SH-SY5Y (cell line): ENCODE results near the gene MRPL43.

Experiments used
- GATA2 ChIP-seq: IDR thresholded peaks from 2 replicates; pipeline ENCODE4 v1.6.1; 2011; ENCODE audit warnings: mild to moderate bottlenecking, low read depth, low read length
- GATA3 ChIP-seq: IDR thresholded peaks from 2 replicates; pipeline ENCODE4 v1.6.1; 2011; ENCODE audit warnings: low read depth, mild to moderate bottlenecking, low read length, moderate library complexity

DNA sequence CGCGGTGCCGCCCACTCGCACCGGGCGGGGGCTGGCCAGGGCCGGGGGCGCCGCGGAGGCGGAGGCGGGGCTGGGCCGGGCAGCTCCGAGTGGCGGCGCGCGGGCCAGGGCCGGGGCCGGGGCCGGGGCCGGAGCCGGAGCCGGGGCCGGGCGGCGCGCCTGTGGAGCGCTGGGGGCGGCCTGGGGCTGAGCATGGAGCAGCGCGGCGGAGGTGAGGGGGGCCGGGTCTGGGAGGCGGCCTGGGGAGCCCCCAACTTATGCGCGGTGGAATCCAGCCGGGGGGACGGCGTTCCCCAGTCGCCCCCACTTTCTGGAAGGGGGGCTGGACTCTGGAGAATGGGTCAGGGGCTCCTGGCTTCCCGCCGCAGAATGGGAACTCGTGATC, 12.4 kb upstream of the MRPL43 start, which contains the start of gene LZTS2:
- TF ChIP-seq GATA2 (no peak), GATA3 (no peak)
